ENCODE results near the gene APLNR. TPM values are rescaled to one million over a fixed set of nuclear protein-coding genes. Genes with fewer than 3 reads are reported as not detected.

Gene APLNR
- total RNA-seq, 2 experiments from 2014 or later: not detected

GRCh38 chr11:57197762-57198161 lies 39.3 kb downstream of the APLNR start:
- Mint-ChIP-seq H3K9me3 (peaks cover 1% of the 10 kb centered on the region), H3K36me3 (no peaks in the 10 kb centered on the region), H3K27ac (no peak overlapping the region), H3K27me3 (no peaks in the 10 kb centered on the region), H3K4me3 (no peak overlapping the region), H3K4me1 (no peaks in the 10 kb centered on the region)
- POLR2A ChIA-PET: no interaction called here
- ATAC-seq (ENCODE audit: low read depth) (no peak), DNase-seq (no peak)

- POLR2A ChIA-PET: no interaction called here
- H3K27me3 Mint-ChIP-seq: peaks cover 4% of the 10 kb centered on the region
- H3K36me3 Mint-ChIP-seq: no peaks in the 10 kb centered on the region
- DNase-seq (no peak), ATAC-seq (ENCODE audit: low read depth) (no peak)
- no peak overlapping the region for H3K27ac Mint-ChIP-seq
- H3K4me3 Mint-ChIP-seq: no peak overlapping the region
- no peaks in the 10 kb centered on the region for H3K4me1 Mint-ChIP-seq
- peaks cover 1% of the 10 kb centered on the region for H3K9me3 Mint-ChIP-seq
These were observed 40.5 kb downstream of the APLNR start for GRCh38 chr11:57196596-57196995.

DNA sequence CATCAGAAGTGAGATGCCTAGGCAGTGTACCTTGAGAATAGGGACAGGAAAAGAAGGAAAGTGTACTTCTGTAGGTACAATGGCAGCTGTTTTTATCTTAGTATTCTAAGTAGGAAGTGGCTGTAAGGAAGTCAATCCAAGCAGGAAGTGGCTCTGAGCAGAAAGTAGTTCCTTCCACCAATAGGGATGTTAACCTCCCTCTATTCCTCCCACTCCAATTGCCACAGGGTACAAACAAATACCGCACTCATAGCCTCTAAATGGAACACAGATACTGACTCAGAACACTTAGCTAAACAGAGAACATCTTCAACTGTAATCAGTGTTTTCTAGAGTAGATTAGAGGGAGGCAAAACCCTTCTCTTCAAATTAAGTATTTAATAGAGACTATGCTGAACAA lies 44.7 kb downstream of the APLNR start:
- DNase-seq (no peak), ATAC-seq (ENCODE audit: low read depth) (no peak)
- no peak overlapping the region for H3K4me3 Mint-ChIP-seq
- H3K9me3 Mint-ChIP-seq: peaks cover 1% of the 10 kb centered on the region
- POLR2A ChIA-PET: no interaction called here
- no peak overlapping the region for H3K27ac Mint-ChIP-seq
- peaks cover 4% of the 10 kb centered on the region for H3K27me3 Mint-ChIP-seq
- H3K4me1 Mint-ChIP-seq: no peaks in the 10 kb centered on the region
- no peaks in the 10 kb centered on the region for H3K36me3 Mint-ChIP-seq

DNA sequence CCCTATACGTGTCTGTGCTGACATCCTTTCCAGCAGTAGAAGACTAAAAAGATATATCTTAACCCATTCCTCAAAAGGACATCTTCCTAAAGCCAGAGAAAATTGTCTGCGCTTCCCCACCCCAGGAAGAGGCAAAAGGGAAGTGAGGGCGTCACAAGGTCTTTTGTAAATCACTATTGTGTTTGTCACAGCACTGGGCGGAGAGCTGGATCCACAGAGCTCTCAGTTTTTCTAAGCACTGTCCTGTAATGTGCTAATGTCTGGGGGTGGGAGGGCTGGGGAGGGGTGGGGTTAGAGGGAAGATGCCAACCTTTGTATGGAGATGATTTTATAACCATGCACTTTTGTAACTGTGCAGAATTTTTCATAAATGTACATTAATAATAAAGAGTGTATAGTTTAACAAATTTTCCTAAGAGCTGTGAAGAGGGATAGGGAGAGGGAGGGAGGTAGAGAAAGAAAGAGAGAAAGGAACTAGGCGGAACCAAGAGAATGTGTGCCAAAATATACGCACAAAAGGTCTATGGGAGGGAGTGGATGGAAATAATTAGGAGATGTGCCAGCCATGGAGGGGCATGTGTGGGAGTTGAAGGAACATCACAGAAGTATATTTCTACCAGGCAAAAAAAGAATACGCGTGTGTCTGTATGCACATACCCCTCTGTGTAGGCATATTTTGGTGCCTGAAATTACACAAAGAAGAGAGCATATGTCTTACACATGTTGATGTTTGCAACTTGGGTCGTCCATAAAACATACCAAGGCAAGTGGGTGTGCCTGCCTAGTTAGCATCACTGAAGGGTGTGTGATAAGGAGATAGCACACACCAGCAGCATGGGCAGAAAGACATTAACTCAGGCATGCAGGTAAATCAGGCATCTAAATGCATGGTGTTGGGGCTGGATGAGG lies 45.5 kb downstream of the APLNR start:
- ATAC-seq (ENCODE audit: low read depth) (no peak), DNase-seq (no peak)
- Mint-ChIP-seq H3K27me3 (peaks cover 4% of the 10 kb centered on the region), H3K4me1 (no peaks in the 10 kb centered on the region), H3K27ac (no peak overlapping the region), H3K4me3 (no peak overlapping the region), H3K9me3 (peaks cover 1% of the 10 kb centered on the region), H3K36me3 (no peaks in the 10 kb centered on the region)
- POLR2A ChIA-PET: no interaction called here

GRCh38 chr11:57190548-57190947 lies 46.5 kb downstream of the APLNR start:
- Mint-ChIP-seq H3K27ac (no peak overlapping the region), H3K27me3 (peaks cover 4% of the 10 kb centered on the region), H3K9me3 (peaks cover 1% of the 10 kb centered on the region), H3K4me1 (no peaks in the 10 kb centered on the region), H3K4me3 (no peak overlapping the region), H3K36me3 (no peaks in the 10 kb centered on the region)
- ATAC-seq (ENCODE audit: low read depth) (no peak), DNase-seq (no peak)
- POLR2A ChIA-PET: no interaction called here

Other genes with a start within 250 kb of the APLNR start
- gene OR5AK2, start 248.3 kb downstream of the APLNR start, total RNA-seq: not detected
- not detected for gene LRRC55, start 55.3 kb downstream of the APLNR start, total RNA-seq
- gene TNKS1BP1, start 87.7 kb upstream of the APLNR start, total RNA-seq: 10 to 100 TPM; 15.7 to 18.0 TPM
- 100 to 1,000 TPM; 127 to 130 TPM for gene SSRP1, start 98.6 kb upstream of the APLNR start, total RNA-seq
- gene P2RX3, start 101.1 kb upstream of the APLNR start, total RNA-seq: not detected
- gene PRG3, start 143.9 kb upstream of the APLNR start, total RNA-seq: not detected
- under 1 TPM in 1 of 2 experiments, not detected in 1; 0.25 TPM for gene PRG2, start 153.4 kb upstream of the APLNR start, total RNA-seq
- gene SLC43A3, start 189.9 kb upstream of the APLNR start, total RNA-seq: 10 to 100 TPM; 67.4 to 67.8 TPM
- 1 to 10 TPM in 1 of 2 experiments, under 1 TPM in 1; 0.96 to 1.6 TPM for gene RTN4RL2, start 223.3 kb upstream of the APLNR start, total RNA-seq

All from activated naive CD8-positive, alpha-beta T cell treated with anti-CD3 and anti-CD28 coated beads, Interleukin-2, amount 10 ng/mL, durations not matched to agents 7 days and 5 days (primary cell).